CD4-positive, alpha-beta memory T cell (primary cell): ENCODE measurements around the gene KCNJ8. TPM values are rescaled to one million over a fixed set of nuclear protein-coding genes. Genes with fewer than 3 reads are reported as not detected.

Source experiments
- CTCF ChIA-PET: fragments of 350-600 bp; sonication (Branson Sonifier 250); formaldehyde crosslinking; loops from one replicate; lab custom pipeline; 2021; ENCODE audit warnings: inconsistent platforms; ENCODE audit not compliant: partially characterized antibody; lab: Charles Lee
- POLR2A ChIA-PET: fragments of 350-600 bp; sonication (Branson Sonifier 250); formaldehyde crosslinking; loops from one replicate; lab custom pipeline; 2021; ENCODE audit not compliant: partially characterized antibody; lab: Charles Lee
- DNase-seq, 5 donors: peaks; one replicate each; pipeline versions ENCODE4 v3.0.0 to v3.0.0-alpha.2; 2020 to 2022; ENCODE audit warnings: mixed read lengths in 1 of 5
- H3K27ac ChIP-seq: one replicate; pipeline ENCODE4 v1.7.0; 2013; ENCODE audit warnings: low read depth, low read length
- H3K27me3 ChIP-seq: 2 replicates; pipeline ENCODE4 v1.7.0; 2013; ENCODE audit warnings: mild to moderate bottlenecking, low read length, moderate library complexity; ENCODE audit not compliant: insufficient read depth
- H3K36me3 ChIP-seq: 2 replicates; pipeline ENCODE4 v1.7.0; 2013; ENCODE audit warnings: mild to moderate bottlenecking, low read length, moderate library complexity; ENCODE audit not compliant: insufficient read depth
- H3K4me1 ChIP-seq: 2 replicates; pipeline ENCODE4 v1.7.0; 2013; ENCODE audit warnings: mild to moderate bottlenecking, low read length, moderate library complexity; ENCODE audit not compliant: insufficient read depth
- H3K4me3 ChIP-seq, 2 donors: one replicate each; pipeline ENCODE4 v1.7.0; 2013; ENCODE audit warnings: low read length in 2 of 2, mild to moderate bottlenecking in 1 of 2
- H3K9me3 ChIP-seq, 2 donors: one replicate each; pipeline ENCODE4 v1.7.0; 2013; ENCODE audit warnings: low read length in 2 of 2, control low read depth in 1 of 2; ENCODE audit not compliant: control insufficient read depth in 1 of 2
- H3K27ac Mint-ChIP-seq, 7 donors: one replicate each; pipeline ENCODE4 v1.8.0; 2020 to 2021; ENCODE audit warnings: mixed read lengths in 7 of 7, mild to moderate bottlenecking in 6 of 7, inconsistent platforms in 3 of 7, moderate library complexity in 3 of 7
- H3K27me3 Mint-ChIP-seq, 2 donors: one replicate each; pipeline ENCODE4 v1.8.0; 2020 to 2021; ENCODE audit warnings: mixed read lengths in 2 of 2
- H3K36me3 Mint-ChIP-seq, 2 donors: one replicate each; pipeline ENCODE4 v1.8.0; 2020 to 2021; ENCODE audit warnings: mixed read lengths in 2 of 2, inconsistent platforms in 1 of 2, mild to moderate bottlenecking in 1 of 2
- H3K4me1 Mint-ChIP-seq, 4 donors: one replicate each; pipeline ENCODE4 v1.8.0; 2020 to 2021; ENCODE audit warnings: mixed read lengths in 4 of 4, mild to moderate bottlenecking in 1 of 4
- H3K4me3 Mint-ChIP-seq, 8 donors: one replicate each; pipeline ENCODE4 v1.8.0; 2020 to 2021; ENCODE audit warnings: mixed read lengths in 8 of 8, mild to moderate bottlenecking in 7 of 8, moderate library complexity in 6 of 8, inconsistent platforms in 3 of 8
- H3K9me3 Mint-ChIP-seq, 8 donors: one replicate each; pipeline ENCODE4 v1.8.0; 2020 to 2021; ENCODE audit warnings: mixed read lengths in 8 of 8, mild to moderate bottlenecking in 5 of 8, inconsistent platforms in 3 of 8, moderate library complexity in 1 of 8
- intact Hi-C: fragments of 100-400 bp; cut with micrococcal nuclease; formaldehyde crosslinking; loops from one replicate; pipeline ENCODE4 v1.15.1; 2023
- polyA plus RNA-seq, 2 donors: library from polyadenylated mRNA; unstranded; fragments of 300-500 nt; fragmentation: Illumina TruSeq; gene quantifications; one replicate each; pipeline ENCODE4 v1.2.3, GENCODE V29; 2021
- total RNA-seq, 2 experiments: library from RNA; stranded (reverse); gene quantifications; one replicate each; pipeline ENCODE4 v1.2.3, GENCODE V29; 2021

The KCNJ8 gene
- total and polyA plus RNA-seq, 4 experiments from 2014 or later = 0.25 TPM; not detected in 3

- H3K36me3 Mint-ChIP-seq = no peaks in the 10 kb centered on the region
- H3K36me3 ChIP-seq = no peaks in the 10 kb centered on the region
- no peaks in the 10 kb centered on the region for H3K9me3 ChIP-seq
- H3K27ac ChIP-seq = no peak overlapping the region
- intact Hi-C loops = no loop called here
- CTCF ChIA-PET = interaction anchor here (0.6 to 1.1 kb wide), 2 partner anchors 21 to 355 kb away, joined by 3 read pairs; no protein-coding TSS in a partner anchor
- no peaks in the 10 kb centered on the region for H3K27me3 ChIP-seq
- POLR2A ChIA-PET = no interaction called here
- no peak for DNase-seq
- H3K27ac Mint-ChIP-seq = no peak overlapping the region
- no peak overlapping the region for H3K4me3 Mint-ChIP-seq
- H3K27me3 Mint-ChIP-seq = peaks cover 3 to 5% of the 10 kb centered on the region in 2 donors
- no peak overlapping the region for H3K4me3 ChIP-seq
- no peaks in the 10 kb centered on the region for H3K4me1 Mint-ChIP-seq
- H3K9me3 Mint-ChIP-seq = peaks cover 0 to 3% (median under 1%) of the 10 kb centered on the region in 8 donors
- H3K4me1 ChIP-seq = no peaks in the 10 kb centered on the region
These were observed 17.8 kb downstream of the KCNJ8 start for GRCh38 chr12:21756699-21757098.

- no peaks in the 10 kb centered on the region for H3K4me1 Mint-ChIP-seq
- no peak overlapping the region for H3K27ac ChIP-seq
- CTCF ChIA-PET = no interaction called here
- no peak overlapping the region for H3K4me3 ChIP-seq
- POLR2A ChIA-PET = no interaction called here
- no peaks in the 10 kb centered on the region for H3K36me3 Mint-ChIP-seq
- peaks cover 0 to 12% (median 2%) of the 10 kb centered on the region in 8 donors for H3K9me3 Mint-ChIP-seq
- H3K4me1 ChIP-seq = no peaks in the 10 kb centered on the region
- H3K4me3 Mint-ChIP-seq = no peak overlapping the region
- H3K27ac Mint-ChIP-seq = no peak overlapping the region
- H3K27me3 ChIP-seq = no peaks in the 10 kb centered on the region
- peaks cover 16 to 22% of the 10 kb centered on the region in 2 donors for H3K27me3 Mint-ChIP-seq
- no peak for DNase-seq
- H3K36me3 ChIP-seq = no peaks in the 10 kb centered on the region
- H3K9me3 ChIP-seq = no peaks in the 10 kb centered on the region
- intact Hi-C loops = loop anchor here (5.0 kb wide), 1 partner anchor 34 kb away; no protein-coding TSS in a partner anchor
These were observed 23.0 kb downstream of the KCNJ8 start for GRCh38 chr12:21751517-21751916.

GRCh38 chr12:21745258-21745657 lies 29.2 kb downstream of the KCNJ8 start:
- H3K27ac Mint-ChIP-seq = no peak overlapping the region
- no peaks in the 10 kb centered on the region for H3K4me1 Mint-ChIP-seq
- Histone ChIP-seq H3K4me1 (no peaks in the 10 kb centered on the region), H3K27ac (no peak overlapping the region), H3K4me3 (no peak overlapping the region), H3K9me3 (no peaks in the 10 kb centered on the region), H3K27me3 (no peaks in the 10 kb centered on the region), H3K36me3 (no peaks in the 10 kb centered on the region)
- H3K27me3 Mint-ChIP-seq = peaks cover 23% of the 10 kb centered on the region in 2 donors
- ChIA-PET CTCF (interaction anchor here (1.9 kb wide), 1 partner anchor 11 kb away, joined by 3 read pairs; no protein-coding TSS in a partner anchor), POLR2A (no interaction called here)
- DNase-seq = no peak
- H3K36me3 Mint-ChIP-seq = peaks cover 0 to 4% of the 10 kb centered on the region in 2 donors
- intact Hi-C loops = no loop called here
- peaks cover 2 to 25% (median 15%) of the 10 kb centered on the region in 8 donors for H3K9me3 Mint-ChIP-seq
- H3K4me3 Mint-ChIP-seq = no peak overlapping the region

DNA sequence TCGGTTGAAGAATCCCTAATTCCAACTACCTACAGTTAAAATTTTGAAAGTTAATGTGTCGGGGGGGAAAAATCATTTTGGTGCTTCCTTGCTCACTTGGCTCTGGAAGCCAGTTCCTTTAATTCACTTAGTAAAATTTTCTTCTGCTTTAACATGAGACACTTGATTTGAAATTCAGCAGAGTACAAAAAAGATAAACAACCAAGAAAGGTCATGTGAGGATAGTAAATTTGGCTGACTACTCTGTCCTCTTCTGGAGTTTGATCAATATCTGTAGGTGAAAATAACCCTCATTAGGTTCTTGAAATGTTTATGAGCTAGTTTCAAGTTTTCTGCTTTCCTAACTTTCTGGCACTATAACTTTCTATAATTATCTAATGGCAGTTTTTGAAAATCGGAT lies 43.4 kb downstream of the KCNJ8 start:
- CTCF ChIA-PET = no interaction called here

GRCh38 chr12:21725731-21726130 lies 48.8 kb downstream of the KCNJ8 start:
- H3K36me3 ChIP-seq = no peaks in the 10 kb centered on the region
- Mint-ChIP-seq H3K27ac (no peak overlapping the region), H3K4me1 (no peaks in the 10 kb centered on the region), H3K36me3 (no peaks in the 10 kb centered on the region), H3K4me3 (no peak overlapping the region), H3K27me3 (peaks cover 5 to 7% of the 10 kb centered on the region in 2 donors), H3K9me3 (no peaks in the 10 kb centered on the region)
- H3K27me3 ChIP-seq = no peaks in the 10 kb centered on the region
- ChIA-PET POLR2A (no interaction called here), CTCF (no interaction called here)
- H3K4me3 ChIP-seq = no peak overlapping the region
- no peak for DNase-seq
- H3K4me1 ChIP-seq = no peaks in the 10 kb centered on the region
- intact Hi-C loops = no loop called here
- H3K27ac ChIP-seq = no peak overlapping the region
- H3K9me3 ChIP-seq = no peaks in the 10 kb centered on the region

More for the DNA sequence above, 43.4 kb downstream of the KCNJ8 start:
- POLR2A ChIA-PET = no interaction called here
- Mint-ChIP-seq H3K27ac (no peak overlapping the region), H3K9me3 (peaks cover 0 to 20% (median 12%) of the 10 kb centered on the region in 8 donors), H3K4me1 (no peaks in the 10 kb centered on the region), H3K27me3 (peaks cover 16 to 17% of the 10 kb centered on the region in 2 donors), H3K4me3 (no peak overlapping the region), H3K36me3 (no peaks in the 10 kb centered on the region)
- H3K4me1 ChIP-seq = no peaks in the 10 kb centered on the region
- no peaks in the 10 kb centered on the region for H3K9me3 ChIP-seq
- H3K27ac ChIP-seq = no peak overlapping the region
- H3K36me3 ChIP-seq = no peaks in the 10 kb centered on the region
- no peak overlapping the region for H3K4me3 ChIP-seq
- H3K27me3 ChIP-seq = no peaks in the 10 kb centered on the region
- DNase-seq = no peak
- intact Hi-C loops = no loop called here

- no peak overlapping the region for H3K4me3 ChIP-seq
- no peaks in the 10 kb centered on the region for H3K36me3 ChIP-seq
- H3K36me3 Mint-ChIP-seq = no peaks in the 10 kb centered on the region
- CTCF ChIA-PET = no interaction called here
- peaks cover 0 to 4% (median 0%) of the 10 kb centered on the region in 4 donors for H3K4me1 Mint-ChIP-seq
- H3K27me3 Mint-ChIP-seq = peaks cover 3 to 7% of the 10 kb centered on the region in 2 donors
- H3K4me3 Mint-ChIP-seq = no peak overlapping the region
- intact Hi-C loops = loop anchor here (5.0 kb wide), 1 partner anchor 33 kb away; no protein-coding TSS in a partner anchor
- no peaks in the 10 kb centered on the region for H3K27me3 ChIP-seq
- H3K9me3 ChIP-seq = no peaks in the 10 kb centered on the region
- POLR2A ChIA-PET = no interaction called here
- H3K27ac Mint-ChIP-seq = no peak overlapping the region
- no peak overlapping the region for H3K27ac ChIP-seq
- no peaks in the 10 kb centered on the region for H3K9me3 Mint-ChIP-seq
- no peaks in the 10 kb centered on the region for H3K4me1 ChIP-seq
- DNase-seq = no peak
These were observed 55.4 kb downstream of the KCNJ8 start for GRCh38 chr12:21718944-21719650.

DNA sequence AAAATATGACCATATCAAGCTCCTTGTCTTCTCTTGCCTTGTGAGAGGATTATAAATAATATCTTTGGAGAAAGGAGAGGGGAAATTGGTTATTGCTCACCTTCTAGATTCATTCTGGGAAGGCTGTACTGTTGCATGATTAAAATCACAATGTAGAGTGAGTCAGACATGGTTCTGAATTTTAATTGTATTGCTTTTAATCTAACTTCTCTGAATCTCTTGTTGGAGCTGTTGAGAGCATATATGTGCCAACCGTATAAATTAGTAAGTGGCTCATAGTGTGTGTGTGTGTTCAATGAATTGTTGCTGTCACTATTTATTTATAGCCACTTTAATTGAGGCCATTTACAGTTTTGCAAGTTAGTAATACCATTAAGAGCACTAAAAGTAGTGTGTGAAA lies 56.1 kb downstream of the KCNJ8 start:
- intact Hi-C loops = loop anchor here (5.0 kb wide), 1 partner anchor 34 kb away; no protein-coding TSS in a partner anchor
- Histone ChIP-seq H3K27me3 (no peaks in the 10 kb centered on the region), H3K36me3 (no peaks in the 10 kb centered on the region), H3K4me3 (no peak overlapping the region), H3K9me3 (no peaks in the 10 kb centered on the region), H3K4me1 (no peaks in the 10 kb centered on the region), H3K27ac (no peak overlapping the region)
- no peak for DNase-seq
- H3K4me3 Mint-ChIP-seq = no peak overlapping the region
- no peaks in the 10 kb centered on the region for H3K36me3 Mint-ChIP-seq
- peaks cover 0 to 4% (median 0%) of the 10 kb centered on the region in 4 donors for H3K4me1 Mint-ChIP-seq
- POLR2A ChIA-PET = no interaction called here
- H3K27me3 Mint-ChIP-seq = peaks cover 5 to 7% of the 10 kb centered on the region in 2 donors
- H3K27ac Mint-ChIP-seq = no peak overlapping the region
- CTCF ChIA-PET = no interaction called here
- H3K9me3 Mint-ChIP-seq = no peaks in the 10 kb centered on the region
